A673 (cell line): Measurements from ENCODE around the gene KLF7. TPM values are rescaled to one million over a fixed set of nuclear protein-coding genes. Genes with fewer than 3 reads are reported as not detected.
"Not testable (repeated sequence)": the region's sequence is repeated elsewhere in the genome, so short reads cannot be mapped to it uniquely, and the experiment has no call there.

Experiments used
- BruUV-seq: library from RNA; stranded (reverse); fragments of 400-500 nt; replicated peaks from 2 replicates; lab custom pipeline; 2021; lab: Mats Ljungman, UMichigan
- CTCF ChIA-PET: fragments of 300-600 bp; sonication (Branson Sonifier 250); formaldehyde crosslinking; loops from one replicate; lab custom pipeline; 2022; ENCODE audit warnings: antibody characterized with exemption; lab: Charles Lee
- POLR2A ChIA-PET: fragments of 300-600 bp; sonication (Branson Sonifier 250); formaldehyde crosslinking; loops from one replicate; lab custom pipeline; 2022; ENCODE audit warnings: antibody characterized with exemption; ENCODE audit not compliant: low non-redundant PET; lab: Charles Lee
- DNase-seq: peaks from one replicate; pipeline ENCODE4 v3.0.0-alpha.2; 2015; ENCODE audit warnings: low spot score
- H3K27ac ChIP-seq: fragments of 200-600 bp; sonication (generic); 2 replicates; pipeline ENCODE4 v1.5.1; 2016; ENCODE audit warnings: mixed run types, low read depth, mild to moderate bottlenecking, mixed read lengths, antibody characterized with exemption, low read length; ENCODE audit not compliant: poor library complexity, severe bottlenecking
- H3K27me3 ChIP-seq: fragments of 200-600 bp; sonication (generic); replicated peaks from 2 replicates; pipeline ENCODE4 v1.6.1; 2017; ENCODE audit warnings: mixed run types, low read depth, mild to moderate bottlenecking, mixed read lengths, antibody characterized with exemption, low read length; ENCODE audit not compliant: insufficient read depth, poor library complexity
- H3K36me3 ChIP-seq: fragments of 200-600 bp; sonication (generic); 2 replicates; pipeline ENCODE4 v1.6.1; 2016; ENCODE audit warnings: mixed run types, mild to moderate bottlenecking, mixed read lengths, antibody characterized with exemption, low read length; ENCODE audit not compliant: insufficient read depth, poor library complexity, severe bottlenecking
- H3K4me1 ChIP-seq: fragments of 200-600 bp; sonication (generic); 2 replicates; pipeline ENCODE4 v1.6.1; 2017; ENCODE audit warnings: mixed run types, mild to moderate bottlenecking, mixed read lengths, antibody characterized with exemption, low read length; ENCODE audit not compliant: insufficient read depth, poor library complexity, severe bottlenecking
- H3K4me3 ChIP-seq: fragments of 200-600 bp; sonication (generic); 2 replicates; pipeline ENCODE4 v1.5.1; 2016; ENCODE audit warnings: low read depth, mixed run types, mild to moderate bottlenecking, mixed read lengths, low read length; ENCODE audit not compliant: poor library complexity, severe bottlenecking
- H3K9me3 ChIP-seq: fragments of 200-600 bp; sonication (generic); 2 replicates; pipeline ENCODE4 v1.6.1; 2016; ENCODE audit warnings: mixed run types, low read depth, mild to moderate bottlenecking, mixed read lengths, antibody characterized with exemption, low read length; ENCODE audit not compliant: poor library complexity, severe bottlenecking
- CTCF ChIP-seq: fragments of 300-800, 200-600 bp; sonication (generic); conservative IDR thresholded peaks from 2 replicates; pipeline ENCODE4 v1.5.1; 2017; ENCODE audit warnings: low read depth, mild to moderate bottlenecking, antibody characterized with exemption, low read length, moderate library complexity, mixed read lengths
- EZH2 ChIP-seq: fragments of 200-600 bp; sonication (generic); IDR thresholded peaks from 2 replicates; pipeline ENCODE4 v1.6.1; 2017; ENCODE audit warnings: borderline replicate concordance, low read depth, mild to moderate bottlenecking, mixed read lengths, antibody characterized with exemption, low read length; ENCODE audit not compliant: poor library complexity, severe bottlenecking
- intact Hi-C: fragments of 100-400 bp; cut with micrococcal nuclease; formaldehyde crosslinking; loops from one replicate; pipeline ENCODE4 v1.10.0; 2022; ENCODE audit not compliant: unreplicated experiment
- total RNA-seq: library from RNA; stranded (reverse); gene quantifications from 2 replicates; pipeline ENCODE4 v1.2.3, GENCODE V29; 2021

The KLF7 gene
- total RNA-seq, 1 experiment from 2014 or later, result 16.4 TPM

GRCh38 chr2:207039225-207039624, 126.5 kb downstream of the KLF7 start:
- POLR2A ChIA-PET, result no interaction called here
- Histone ChIP-seq H3K36me3 (no peaks in the 10 kb centered on the region), H3K27me3 (no peaks in the 10 kb centered on the region), H3K27ac (no peak overlapping the region), H3K4me1 (peaks cover 10% of the 10 kb centered on the region), H3K9me3 (no peaks in the 10 kb centered on the region), H3K4me3 (no peak overlapping the region)
- DNase-seq, result no peak
- no TSS peak for BruUV-seq
- intact Hi-C loops, result no loop called here
- CTCF ChIA-PET, result no interaction called here
- TF ChIP-seq EZH2 (no peak), CTCF (no peak)

GRCh38 chr2:207038299-207038698, 127.4 kb downstream of the KLF7 start:
- TF ChIP-seq EZH2 (no peak), CTCF (no peak)
- Histone ChIP-seq H3K27ac (no peak overlapping the region), H3K9me3 (no peaks in the 10 kb centered on the region), H3K4me1 (peaks cover 10% of the 10 kb centered on the region), H3K4me3 (no peak overlapping the region), H3K36me3 (no peaks in the 10 kb centered on the region), H3K27me3 (no peaks in the 10 kb centered on the region)
- ChIA-PET POLR2A (no interaction called here), CTCF (no interaction called here)
- DNase-seq, result no peak
- intact Hi-C loops, result no loop called here
- no TSS peak for BruUV-seq

- CTCF ChIA-PET, result no interaction called here
- no TSS peak for BruUV-seq
- Histone ChIP-seq H3K4me1 (peaks cover 10% of the 10 kb centered on the region), H3K27me3 (no peaks in the 10 kb centered on the region), H3K9me3 (no peaks in the 10 kb centered on the region), H3K27ac (no peak overlapping the region), H3K4me3 (no peak overlapping the region), H3K36me3 (no peaks in the 10 kb centered on the region)
- intact Hi-C loops, result no loop called here
- POLR2A ChIA-PET, result no interaction called here
- TF ChIP-seq EZH2 (no peak), CTCF (no peak)
- DNase-seq, result no peak
Observed at GRCh38 chr2:207037896-207038295, 127.9 kb downstream of the KLF7 start.

GRCh38 chr2:207037023-207037422, 128.7 kb downstream of the KLF7 start:
- H3K27me3 ChIP-seq, H3K4me1 ChIP-seq, H3K9me3 ChIP-seq, H3K36me3 ChIP-seq, H3K4me3 ChIP-seq, DNase-seq, intact Hi-C loops, H3K27ac ChIP-seq, POLR2A ChIA-PET, CTCF ChIA-PET, BruUV-seq: not testable (repeated sequence)
